Pancreas (tissue), 10 donors: ENCODE measurements around the gene RUNX1. TPM values are rescaled to one million over a fixed set of nuclear protein-coding genes. Genes with fewer than 3 reads are reported as not detected.

Source experiments
- ATAC-seq, 4 donors: fragments of 200-7000 bp; cut with Tn5 transposase; one replicate each; pipeline versions ENCODE4 v1.8.0 to v1.9.1; 2020; ENCODE audit warnings: mild to moderate bottlenecking in 4 of 4, moderate library complexity in 4 of 4
- DNase-seq, 6 donors: peaks; one replicate each; pipeline ENCODE4 v3.0.0-alpha.2; 2020
- FAIRE-seq: peaks from 2 replicates; lab custom pipeline; 2012; peaks lifted over from hg19 to GRCh38; lab: Jason Lieb, UNC
- H3K27ac ChIP-seq, 4 donors: fragments of 200-600 bp; sonication (generic); 1 replicate in 3 of 4; 2 replicates in 1 of 4; pipeline versions ENCODE4 v1.5.0 to v1.8.0; 2020
- H3K27me3 ChIP-seq, 4 donors: fragments of 200-600 bp; one replicate each; pipeline ENCODE4 v1.8.0; 2021
- H3K36me3 ChIP-seq, 3 donors: fragments of 200-600 bp; sonication (generic) in 1 of 3; one replicate each; pipeline versions ENCODE4 v1.5.0 to v1.8.0; 2020 to 2021
- H3K4me1 ChIP-seq, 3 donors: fragments of 200-600 bp; one replicate each; pipeline ENCODE4 v1.8.0; 2021
- H3K4me3 ChIP-seq, 4 donors: fragments of 200-600 bp; sonication (generic) in 2 of 4; one replicate each; pipeline versions ENCODE4 v1.5.0 to v1.8.0; 2020 to 2021
- H3K9me3 ChIP-seq, 4 donors: fragments of 200-600 bp; one replicate each; pipeline ENCODE4 v1.8.0; 2021
- WGBS, 2 donors: extraction: QIAGEN DNeasy Blood & Tissue Kit; methylation state at CpG; one replicate each; pipeline ENCODE4 v1.1.7; 2013; 5-methylcytosine and 5-hydroxymethylcytosine counted together
- intact Hi-C, 3 donors: fragments of 100-400 bp; cut with DNase I; formaldehyde crosslinking; loops; one replicate each; pipeline versions ENCODE4 v1.11.1 to v1.14.2; 2022
- polyA plus RNA-seq, 2 donors: library from polyadenylated mRNA; stranded (reverse); fragments of 200-250 nt; gene quantifications; one replicate each; pipeline ENCODE4 v1.2.3, GENCODE V29; 2013
- total RNA-seq, 6 donors: library from RNA; stranded (reverse); fragmentation: NEBNext Ultra II Directional in 4 of 6; extraction: Animal tissue kit (Norgen Biotek cat#: 25700) in 4 of 6; gene quantifications; one replicate each; pipeline versions ENCODE4 v1.2.1 to v1.2.4, GENCODE V29; 2021 to 2023
- TF ChIP-seq, protein P1 (sequence below), 4 donors: fragments of 200-600 bp; sonication (generic) in 3 of 4; IDR thresholded peaks; one replicate each; pipeline versions ENCODE4 v1.5.0 to v1.8.0; 2021; ENCODE audit warnings: antibody characterized with exemption in 4 of 4
- donor health status: healthy with polysubstance abuse.
- donor health status: DM: no; HTN: no; CAD: no; lungs with moderate emphysema.
- donor health status: DM: no; HTN: no; CAD: no.
- donor health status: control.
- donor health status: control.
- donor health status: Bipolar disorder and iron deficiency.
- donor health status: DM: yes; HTN: yes; CAD: no.
- donor health status: DM: no; HTN: no; CAD: no.
- donor health status: DM: no; HTN: no; CAD: no.
- donor health status: DM: yes; HTN: yes; CAD: no.

The RUNX1 gene
- total and polyA plus RNA-seq, 8 donors = 2.1 to 38.2 (median 4.5) TPM

GRCh38 chr21:34890724-34891612 is 158.1 kb downstream of the RUNX1 start:
- FAIRE-seq = no peak
- TF ChIP-seq, protein P1, sequence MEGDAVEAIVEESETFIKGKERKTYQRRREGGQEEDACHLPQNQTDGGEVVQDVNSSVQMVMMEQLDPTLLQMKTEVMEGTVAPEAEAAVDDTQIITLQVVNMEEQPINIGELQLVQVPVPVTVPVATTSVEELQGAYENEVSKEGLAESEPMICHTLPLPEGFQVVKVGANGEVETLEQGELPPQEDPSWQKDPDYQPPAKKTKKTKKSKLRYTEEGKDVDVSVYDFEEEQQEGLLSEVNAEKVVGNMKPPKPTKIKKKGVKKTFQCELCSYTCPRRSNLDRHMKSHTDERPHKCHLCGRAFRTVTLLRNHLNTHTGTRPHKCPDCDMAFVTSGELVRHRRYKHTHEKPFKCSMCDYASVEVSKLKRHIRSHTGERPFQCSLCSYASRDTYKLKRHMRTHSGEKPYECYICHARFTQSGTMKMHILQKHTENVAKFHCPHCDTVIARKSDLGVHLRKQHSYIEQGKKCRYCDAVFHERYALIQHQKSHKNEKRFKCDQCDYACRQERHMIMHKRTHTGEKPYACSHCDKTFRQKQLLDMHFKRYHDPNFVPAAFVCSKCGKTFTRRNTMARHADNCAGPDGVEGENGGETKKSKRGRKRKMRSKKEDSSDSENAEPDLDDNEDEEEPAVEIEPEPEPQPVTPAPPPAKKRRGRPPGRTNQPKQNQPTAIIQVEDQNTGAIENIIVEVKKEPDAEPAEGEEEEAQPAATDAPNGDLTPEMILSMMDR (IDR thresholded peaks at IDR 0.05) = no peak
- no peak for ATAC-seq
- Histone ChIP-seq H3K27ac (peak overlapping the region in 2 of 4 donors; percentile 89 to 91), H3K27me3 (peaks cover 0 to 38% (median 13%) of the 10 kb centered on the region in 4 donors), H3K4me1 (peaks cover 0 to 7% (median 4%) of the 10 kb centered on the region in 3 donors), H3K9me3 (no peaks in the 10 kb centered on the region), H3K4me3 (peak overlapping the region in 1 of 4 donors; percentile 68), H3K36me3 (no peaks in the 10 kb centered on the region)
- intact Hi-C loops = loop anchor here in 1 of 3 donors (5.0 kb wide), 1 partner anchor 511 kb away; no protein-coding TSS in a partner anchor
- 13 to 14% methylated on average over 60 of the region's 60 CpGs for WGBS, 2 donors
- DNase-seq = peak in 4 of 6 donors; percentile 19 to 64 (median 46)

DNA sequence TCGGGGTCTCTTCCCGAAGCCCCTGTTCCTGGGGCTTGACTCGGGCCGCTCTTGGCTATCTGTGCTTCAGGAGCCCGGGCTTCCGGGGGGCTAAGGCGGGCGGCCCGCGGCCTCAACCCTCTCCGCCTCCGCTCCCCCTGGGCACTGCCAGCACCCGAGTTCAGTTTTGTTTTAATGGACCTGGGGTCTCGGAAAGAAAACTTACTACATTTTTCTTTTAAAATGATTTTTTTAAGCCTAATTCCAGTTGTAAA is 158.7 kb downstream of the RUNX1 start:
- DNase-seq (peak in 1 of 6 donors; percentile 29), ATAC-seq (no peak), FAIRE-seq (no peak)
- Histone ChIP-seq H3K9me3 (no peaks in the 10 kb centered on the region), H3K27ac (peak overlapping the region in 3 of 4 donors; percentile 82 to 91 (median 89)), H3K4me3 (peak overlapping the region in 3 of 4 donors; percentile 68 to 79 (median 71)), H3K36me3 (no peaks in the 10 kb centered on the region), H3K4me1 (peaks cover 0 to 7% (median 7%) of the 10 kb centered on the region in 3 donors), H3K27me3 (peaks cover 0 to 38% (median 13%) of the 10 kb centered on the region in 4 donors)
- WGBS, 2 donors = 16 to 20% methylated on average over 14 of the region's 14 CpGs
- intact Hi-C loops = loop anchor here in 1 of 3 donors (5.0 kb wide), 1 partner anchor 512 kb away; no protein-coding TSS in a partner anchor
- TF ChIP-seq, protein P1 (IDR thresholded peaks at IDR 0.05) = no peak

DNA sequence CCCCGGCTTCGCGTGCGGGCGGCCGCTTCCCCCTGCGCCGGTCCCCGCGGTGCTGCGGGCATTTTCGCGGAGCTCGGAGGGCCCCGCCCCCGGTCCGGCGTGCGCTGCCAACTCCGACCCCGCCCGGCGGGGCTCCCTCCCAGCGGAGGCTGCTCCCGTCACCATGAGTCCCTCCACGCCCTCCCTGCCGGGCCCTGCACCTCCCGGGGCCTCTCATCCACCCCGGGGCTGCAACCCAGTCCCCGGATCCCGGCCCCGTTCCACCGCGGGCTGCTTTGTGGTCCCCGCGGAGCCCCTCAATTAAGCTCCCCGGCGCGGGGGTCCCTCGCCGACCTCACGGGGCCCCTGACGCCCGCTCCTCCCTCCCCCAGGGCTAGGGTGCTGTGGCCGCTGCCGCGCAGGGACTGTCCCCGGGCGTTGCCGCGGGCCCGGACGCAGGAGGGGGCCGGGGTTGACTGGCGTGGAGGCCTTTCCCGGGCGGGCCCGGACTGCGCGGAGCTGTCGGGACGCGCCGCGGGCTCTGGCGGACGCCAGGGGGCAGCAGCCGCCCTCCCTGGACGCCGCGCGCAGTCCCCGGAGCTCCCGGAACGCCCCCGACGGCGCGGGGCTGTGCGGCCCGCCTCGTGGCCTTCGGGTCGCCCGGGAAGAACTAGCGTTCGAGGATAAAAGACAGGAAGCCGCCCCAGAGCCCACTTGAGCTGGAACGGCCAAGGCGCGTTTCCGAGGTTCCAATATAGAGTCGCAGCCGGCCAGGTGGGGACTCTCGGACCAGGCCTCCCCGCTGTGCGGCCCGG is 159.2 kb downstream of the RUNX1 start:
- Histone ChIP-seq H3K9me3 (no peaks in the 10 kb centered on the region), H3K36me3 (no peaks in the 10 kb centered on the region), H3K4me1 (peaks cover 0 to 7% (median 7%) of the 10 kb centered on the region in 3 donors), H3K27me3 (peaks cover 0 to 40% (median 14%) of the 10 kb centered on the region in 4 donors), H3K4me3 (peak overlapping the region; percentile 68 to 79 (median 72)), H3K27ac (peak overlapping the region; percentile 74 to 91 (median 86))
- intact Hi-C loops = loop anchor here in 1 of 3 donors (5.0 to 10.0 kb wide), 2 partner anchors 145 to 512 kb away; no protein-coding TSS in a partner anchor
- WGBS, 2 donors = 1 to 2% methylated on average over 89 to 98 of the region's 98 CpGs
- FAIRE-seq = no peak
- TF ChIP-seq, protein P1 (IDR thresholded peaks at IDR 0.05) = peak; percentile 67 to 89 (median 83)
- DNase-seq = peak; percentile 52 to 91 (median 74)
- ATAC-seq = peak; percentile 55 to 72 (median 67)

DNA sequence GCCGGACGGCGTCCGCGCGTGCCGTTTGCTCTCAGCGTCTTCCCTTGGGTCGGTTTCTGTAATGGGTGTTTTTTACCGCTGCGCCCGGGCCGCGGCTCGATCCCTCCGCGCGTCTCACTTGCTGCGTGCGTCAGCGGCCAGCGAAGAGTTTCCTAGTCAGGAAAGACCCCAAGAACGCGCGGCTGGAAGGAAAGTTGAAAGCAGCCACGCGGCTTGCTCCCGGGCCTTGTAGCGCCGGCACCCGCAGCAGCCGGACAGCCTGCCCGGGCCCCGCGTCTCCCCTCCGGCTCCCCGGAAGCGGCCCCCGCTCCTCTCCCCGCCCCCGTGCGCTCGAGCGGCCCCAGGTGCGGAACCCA is 159.8 kb downstream of the RUNX1 start:
- peaks cover 0 to 44% (median 15%) of the 10 kb centered on the region in 4 donors for H3K27me3 ChIP-seq
- peak overlapping the region; percentile 74 to 91 (median 86) for H3K27ac ChIP-seq
- intact Hi-C loops = loop anchor here in 1 of 3 donors (10.0 kb wide), 1 partner anchor 144 kb away; no protein-coding TSS in a partner anchor
- peak overlapping the region; percentile 68 to 79 (median 72) for H3K4me3 ChIP-seq
- H3K9me3 ChIP-seq = no peaks in the 10 kb centered on the region
- DNase-seq = peak in 3 of 6 donors; percentile 27 to 81 (median 51)
- 0 to 1% methylated on average over 44 to 45 of the region's 45 CpGs for WGBS, 2 donors
- no peaks in the 10 kb centered on the region for H3K36me3 ChIP-seq
- TF ChIP-seq, protein P1 (IDR thresholded peaks at IDR 0.05) = no peak
- no peak for FAIRE-seq
- H3K4me1 ChIP-seq = peaks cover 0 to 7% (median 7%) of the 10 kb centered on the region in 3 donors
- peak in 1 of 4 donors; percentile 13 for ATAC-seq
